HepG2 (cell line): Measurements from ENCODE around the gene PRR23E. TPM values are rescaled to one million over a fixed set of nuclear protein-coding genes. Genes with fewer than 3 reads are reported as not detected.

Experiments
- ATAC-seq: fragments of 200-7000 bp; cut with Tn5 transposase; 3 replicates; pipeline ENCODE4 v1.9.1; 2020; ENCODE audit warnings: mild to moderate bottlenecking, moderate library complexity
- BruUV-seq: library from RNA; stranded (reverse); fragments of 400-500 nt; replicated peaks from 2 replicates; lab custom pipeline; 2021; lab: Mats Ljungman, UMichigan
- CTCF ChIA-PET: fragments of 300-600 bp; formaldehyde crosslinking; extraction: SDS; loops from one replicate; lab custom pipeline; 2021; ENCODE audit warnings: low total read pairs, inconsistent platforms, low intra/inter-chr PET ratio; lab: Yijun Ruan, JAX
- POLR2A ChIA-PET: fragments of 350-600 bp; sonication (Branson Sonifier 250); formaldehyde crosslinking; loops from one replicate; lab custom pipeline; 2020; ENCODE audit warnings: antibody characterized with exemption, inconsistent platforms; lab: Yijun Ruan, JAX
- DNase-seq: peaks from one replicate; pipeline ENCODE4 v3.0.0-alpha.2; 2015; ENCODE audit warnings: low spot score
- FAIRE-seq: peaks from 3 replicates; lab custom pipeline; 2011; peaks lifted over from hg19 to GRCh38; lab: Jason Lieb, UNC
- H2AFZ ChIP-seq: one replicate; pipeline ENCODE4 v1.6.1; 2011; ENCODE audit warnings: low read length, inconsistent platforms
- H3K27ac ChIP-seq: fragments of 300-600 bp; 3 replicates; pipeline ENCODE4 v1.8.0; 2011; ENCODE audit warnings: mixed run types, mild to moderate bottlenecking, mixed read lengths, low read length, inconsistent platforms; ENCODE audit not compliant: insufficient read depth; ENCODE audit errors: extremely low read length
- H3K27me3 ChIP-seq, 2 experiments: fragments of 200-600 bp in 1 of 2; 2 replicates in 1 of 2; 3 replicates in 1 of 2; pipeline versions ENCODE4 v1.6.0 to v1.8.0; 2011; ENCODE audit warnings: low read length in 2 of 2, mild to moderate bottlenecking in 2 of 2, moderate library complexity in 2 of 2, inconsistent platforms in 1 of 2; ENCODE audit not compliant: insufficient read depth in 2 of 2, control insufficient read depth in 1 of 2
- H3K36me3 ChIP-seq, 2 experiments: fragments of 200-600 bp in 1 of 2; replicated peaks in 1 of 2; 2 replicates in 1 of 2; 3 replicates in 1 of 2; pipeline versions ENCODE4 v1.5.1 to v1.8.0; 2011; ENCODE audit warnings: low read length in 2 of 2, inconsistent platforms in 1 of 2; ENCODE audit not compliant: insufficient read depth in 2 of 2, control insufficient read depth in 1 of 2
- H3K4me1 ChIP-seq: 2 replicates; pipeline ENCODE4 v1.5.1; 2012; ENCODE audit warnings: low read length, inconsistent platforms; ENCODE audit not compliant: insufficient read depth
- H3K4me2 ChIP-seq: 2 replicates; pipeline ENCODE4 v1.6.0; 2011; ENCODE audit warnings: low read depth, low read length, inconsistent platforms
- H3K4me3 ChIP-seq, 3 experiments: fragments of 200-600 bp in 1 of 3; sonication (generic), shearing (Covaris generic) in 1 of 3; replicated peaks in 1 of 3; 2 replicates each; pipeline ENCODE4 v1.5.1; 2011 to 2016; ENCODE audit warnings: low read length in 3 of 3, inconsistent platforms in 2 of 3, low read depth in 2 of 3, mild to moderate bottlenecking in 2 of 3, control low read depth in 1 of 3, mixed read lengths in 1 of 3; ENCODE audit not compliant: insufficient read depth in 1 of 3
- H3K79me2 ChIP-seq: one replicate; pipeline ENCODE4 v1.6.1; 2011; ENCODE audit warnings: low read length, inconsistent platforms; ENCODE audit not compliant: insufficient read depth
- H3K9ac ChIP-seq: 2 replicates; pipeline ENCODE4 v1.6.0; 2011; ENCODE audit warnings: mild to moderate bottlenecking, low read depth, low read length, inconsistent platforms; ENCODE audit not compliant: insufficient read depth
- H3K9me3 ChIP-seq: 2 replicates; pipeline ENCODE4 v1.5.1; 2012; ENCODE audit warnings: mild to moderate bottlenecking, low read length
- H4K20me1 ChIP-seq: 2 replicates; pipeline ENCODE4 v1.6.0; 2011; ENCODE audit warnings: inconsistent platforms, mild to moderate bottlenecking, low read length, moderate library complexity; ENCODE audit not compliant: insufficient read depth
- DPF2 ChIP-seq: sonication (generic); formaldehyde crosslinking; IDR thresholded peaks from 2 replicates; pipeline ENCODE4 v1.4.0; 2020; ENCODE audit warnings: mild to moderate bottlenecking, low read depth, missing genetic modification reagents, borderline replicate concordance
- GABPA ChIP-seq, 2 experiments: IDR thresholded peaks; 2 replicates each; pipeline ENCODE4 v1.6.1; 2011 to 2016; ENCODE audit warnings: low read depth in 2 of 2, low read length in 1 of 2, missing biosample characterization in 1 of 2, missing genetic modification characterization in 1 of 2
- HNRNPLL ChIP-seq: fragments of 200-400 bp; formaldehyde crosslinking; IDR thresholded peaks from 2 replicates; pipeline ENCODE4 v1.6.1; 2017; ENCODE audit warnings: mild to moderate bottlenecking, low read depth, low read length; ENCODE audit not compliant: poor library complexity, severe bottlenecking
- KDM4B ChIP-seq: sonication (generic); formaldehyde crosslinking; IDR thresholded peaks from 2 replicates; pipeline ENCODE4 v1.4.0; 2020; ENCODE audit warnings: missing genetic modification reagents
- NR1H2 ChIP-seq: sonication (generic); formaldehyde crosslinking; IDR thresholded peaks from 2 replicates; pipeline ENCODE4 v1.8.1; 2022; ENCODE audit warnings: low read depth, missing genetic modification reagents, borderline replicate concordance
- PCBP1 ChIP-seq: fragments of 200-400 bp; formaldehyde crosslinking; IDR thresholded peaks from 2 replicates; pipeline ENCODE4 v1.6.1; 2017; ENCODE audit warnings: mild to moderate bottlenecking, low read depth, low read length, borderline replicate concordance
- SALL2 ChIP-seq: sonication (generic); formaldehyde crosslinking; IDR thresholded peaks from 2 replicates; pipeline ENCODE4 v1.8.1; 2023; ENCODE audit warnings: mild to moderate bottlenecking, missing genetic modification reagents, inconsistent platforms
- WIZ ChIP-seq: sonication (generic); formaldehyde crosslinking; IDR thresholded peaks from 2 replicates; pipeline ENCODE4 v1.5.1; 2020; ENCODE audit warnings: mild to moderate bottlenecking, missing genetic modification reagents
- XBP1 ChIP-seq: sonication (generic); formaldehyde crosslinking; IDR thresholded peaks from 2 replicates; pipeline ENCODE4 v1.5.0; 2020; ENCODE audit warnings: missing genetic modification reagents
- ZEB1 ChIP-seq: IDR thresholded peaks from 2 replicates; pipeline ENCODE4 v1.6.1; 2012; ENCODE audit warnings: mild to moderate bottlenecking, low read depth, inconsistent platforms; ENCODE audit not compliant: insufficient replicate concordance
- ZNF350 ChIP-seq: sonication (generic); formaldehyde crosslinking; IDR thresholded peaks from 2 replicates; pipeline ENCODE4 v1.4.0; 2020; ENCODE audit warnings: mild to moderate bottlenecking, low read depth, missing genetic modification reagents, borderline replicate concordance
- ZNF382 ChIP-seq: sonication (generic); formaldehyde crosslinking; IDR thresholded peaks from 2 replicates; pipeline ENCODE4 v1.5.0; 2020; ENCODE audit warnings: missing genetic modification reagents, mild to moderate bottlenecking, borderline replicate concordance
- ZNF790 ChIP-seq: sonication (generic); formaldehyde crosslinking; IDR thresholded peaks from 2 replicates; pipeline ENCODE4 v1.8.0; 2022; ENCODE audit warnings: missing genetic modification reagents, mild to moderate bottlenecking, borderline replicate concordance
- WGBS: methylation state at CpG from one replicate; pipeline ENCODE4 v1.1.6; 2017; ENCODE audit warnings: low lambda C conversion rate; 5-methylcytosine and 5-hydroxymethylcytosine counted together
- in situ Hi-C: cut with HindIII; loops from 2 replicates; pipeline ENCODE4 v1.10.0; 2017; ENCODE audit warnings: low pct_unique_long_range_greater_than_20kb; ENCODE audit not compliant: extremely low pct_ligation_motif_present
- intact Hi-C: fragments of 100-400 bp; cut with micrococcal nuclease; formaldehyde crosslinking; loops from one replicate; pipeline ENCODE4 v1.10.0; 2022; ENCODE audit not compliant: unreplicated experiment
- polyA plus RNA-seq, 8 experiments: library from polyadenylated mRNA; depleted of rRNA in 3 of 8; stranded (reverse) in 7 of 8; unstranded in 1 of 8; fragments of >200 nt; fragmentation: Illumina TruSeq in 4 of 8; extraction: Trizol in 4 of 8; gene quantifications; 2 replicates each; pipeline versions ENCODE4 v1.2.1 to v1.2.3, GENCODE V29; 2011 to 2016; ENCODE audit warnings: low read depth in 4 of 8, missing spikeins in 1 of 8, mixed read lengths in 1 of 8; ENCODE audit not compliant: insufficient read depth in 1 of 8
- total RNA-seq, 5 experiments: library from RNA; depleted of rRNA; stranded (reverse); fragments of >200 nt; fragmentation: Illumina TruSeq; extraction: Trizol; gene quantifications; 2 replicates each; pipeline ENCODE4 v1.2.3, GENCODE V29; 2016; ENCODE audit warnings: low read depth in 1 of 5
- TF ChIP-seq, protein P1 (sequence below): sonication (generic); formaldehyde crosslinking; IDR thresholded peaks from 2 replicates; pipeline ENCODE4 v1.4.0; 2020; ENCODE audit warnings: mild to moderate bottlenecking, missing genetic modification reagents
- TF ChIP-seq, protein P2 (sequence below): sonication (generic); formaldehyde crosslinking; IDR thresholded peaks from 2 replicates; pipeline ENCODE4 v1.4.0; 2020; ENCODE audit warnings: missing genetic modification reagents, borderline replicate concordance
- TF ChIP-seq, protein P3 (sequence below): IDR thresholded peaks from 2 replicates; pipeline ENCODE4 v1.6.1; 2016; ENCODE audit warnings: low read depth

The PRR23E gene
- total and polyA plus RNA-seq, 2 of the 13 experiments (the other 11 are each of a cell fraction or from before 2014, with no cell fraction given), result not detected

DNA sequence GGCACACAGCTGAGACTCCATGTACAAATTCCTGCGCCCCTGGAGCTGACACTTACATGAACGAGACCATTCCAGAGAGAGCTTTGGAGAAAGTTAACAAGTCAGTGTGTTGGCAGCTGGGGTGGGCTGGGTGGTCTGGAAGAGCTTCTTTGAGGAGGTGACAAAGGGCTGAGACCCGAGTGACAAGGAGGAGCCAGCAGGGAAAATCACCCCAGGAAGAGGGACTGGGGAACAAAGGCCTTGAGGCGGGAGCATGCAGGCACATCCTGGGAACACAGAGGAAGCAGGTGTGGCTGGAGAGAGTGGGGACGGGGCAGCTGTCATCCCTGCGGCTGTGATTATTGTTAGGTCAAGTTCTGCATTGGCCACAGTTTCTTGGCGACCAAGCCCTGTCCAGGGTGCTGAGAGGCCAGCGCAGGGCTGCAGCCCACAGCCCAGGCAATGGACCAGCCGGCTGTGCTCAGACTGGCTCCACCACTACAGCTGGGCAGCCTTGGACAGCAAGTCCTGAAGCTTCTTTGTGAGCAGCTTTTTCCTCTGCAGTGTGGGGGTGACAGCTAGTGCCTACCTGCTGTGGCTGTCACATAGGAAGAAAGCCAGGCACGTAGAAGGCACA lies 34.2 kb upstream of the PRR23E start (continued):
- TF ChIP-seq, protein P1, sequence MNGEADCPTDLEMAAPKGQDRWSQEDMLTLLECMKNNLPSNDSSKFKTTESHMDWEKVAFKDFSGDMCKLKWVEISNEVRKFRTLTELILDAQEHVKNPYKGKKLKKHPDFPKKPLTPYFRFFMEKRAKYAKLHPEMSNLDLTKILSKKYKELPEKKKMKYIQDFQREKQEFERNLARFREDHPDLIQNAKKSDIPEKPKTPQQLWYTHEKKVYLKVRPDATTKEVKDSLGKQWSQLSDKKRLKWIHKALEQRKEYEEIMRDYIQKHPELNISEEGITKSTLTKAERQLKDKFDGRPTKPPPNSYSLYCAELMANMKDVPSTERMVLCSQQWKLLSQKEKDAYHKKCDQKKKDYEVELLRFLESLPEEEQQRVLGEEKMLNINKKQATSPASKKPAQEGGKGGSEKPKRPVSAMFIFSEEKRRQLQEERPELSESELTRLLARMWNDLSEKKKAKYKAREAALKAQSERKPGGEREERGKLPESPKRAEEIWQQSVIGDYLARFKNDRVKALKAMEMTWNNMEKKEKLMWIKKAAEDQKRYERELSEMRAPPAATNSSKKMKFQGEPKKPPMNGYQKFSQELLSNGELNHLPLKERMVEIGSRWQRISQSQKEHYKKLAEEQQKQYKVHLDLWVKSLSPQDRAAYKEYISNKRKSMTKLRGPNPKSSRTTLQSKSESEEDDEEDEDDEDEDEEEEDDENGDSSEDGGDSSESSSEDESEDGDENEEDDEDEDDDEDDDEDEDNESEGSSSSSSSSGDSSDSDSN (CRISPR knock-in tag), result no peak
- TF ChIP-seq, all 625 proteins: peak for 10

DNA sequence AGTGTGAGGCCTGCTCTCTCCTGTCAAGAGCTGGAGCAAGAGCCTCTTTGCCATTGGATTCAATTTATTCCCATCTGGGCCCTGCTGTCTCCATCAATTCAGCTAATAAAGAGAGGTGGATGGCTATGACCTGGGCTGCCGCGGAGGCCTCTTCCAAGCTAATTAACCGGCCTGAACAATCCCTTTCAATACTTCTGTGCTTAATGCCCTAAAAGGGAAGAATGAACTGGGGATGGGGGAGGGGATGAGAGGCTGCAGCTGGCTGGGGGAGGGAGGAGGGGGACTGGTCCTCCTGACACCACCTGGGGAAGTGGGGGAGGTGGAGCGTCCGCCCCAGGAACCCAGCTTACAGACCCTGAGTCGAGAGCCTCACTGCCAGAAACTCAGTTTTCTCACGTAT lies 33.4 kb upstream of the PRR23E start:
- TF ChIP-seq NR1H2 (CRISPR knock-in tag), result no peak
- TF ChIP-seq KDM4B (CRISPR knock-in tag), result no peak
- TF ChIP-seq HNRNPLL, result no peak
- no peak for TF ChIP-seq PCBP1
- no peak for TF ChIP-seq SALL2 (CRISPR knock-in tag)
- TF ChIP-seq GABPA (IDR thresholded peaks at IDR 0.05; ENCODE audit: low read depth, low read length), result no peak
- TF ChIP-seq GABPA (CRISPR knock-in tag; IDR thresholded peaks at IDR 0.05; ENCODE audit: low read depth), result no peak
- TF ChIP-seq ZNF382, result no peak
- no peak for TF ChIP-seq ZEB1
- TF ChIP-seq XBP1, result no peak
- TF ChIP-seq ZNF790 (CRISPR knock-in tag), result no peak
- TF ChIP-seq, protein P2, sequence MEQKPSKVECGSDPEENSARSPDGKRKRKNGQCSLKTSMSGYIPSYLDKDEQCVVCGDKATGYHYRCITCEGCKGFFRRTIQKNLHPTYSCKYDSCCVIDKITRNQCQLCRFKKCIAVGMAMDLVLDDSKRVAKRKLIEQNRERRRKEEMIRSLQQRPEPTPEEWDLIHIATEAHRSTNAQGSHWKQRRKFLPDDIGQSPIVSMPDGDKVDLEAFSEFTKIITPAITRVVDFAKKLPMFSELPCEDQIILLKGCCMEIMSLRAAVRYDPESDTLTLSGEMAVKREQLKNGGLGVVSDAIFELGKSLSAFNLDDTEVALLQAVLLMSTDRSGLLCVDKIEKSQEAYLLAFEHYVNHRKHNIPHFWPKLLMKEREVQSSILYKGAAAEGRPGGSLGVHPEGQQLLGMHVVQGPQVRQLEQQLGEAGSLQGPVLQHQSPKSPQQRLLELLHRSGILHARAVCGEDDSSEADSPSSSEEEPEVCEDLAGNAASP (CRISPR knock-in tag), result no peak
- TF ChIP-seq, protein P3, sequence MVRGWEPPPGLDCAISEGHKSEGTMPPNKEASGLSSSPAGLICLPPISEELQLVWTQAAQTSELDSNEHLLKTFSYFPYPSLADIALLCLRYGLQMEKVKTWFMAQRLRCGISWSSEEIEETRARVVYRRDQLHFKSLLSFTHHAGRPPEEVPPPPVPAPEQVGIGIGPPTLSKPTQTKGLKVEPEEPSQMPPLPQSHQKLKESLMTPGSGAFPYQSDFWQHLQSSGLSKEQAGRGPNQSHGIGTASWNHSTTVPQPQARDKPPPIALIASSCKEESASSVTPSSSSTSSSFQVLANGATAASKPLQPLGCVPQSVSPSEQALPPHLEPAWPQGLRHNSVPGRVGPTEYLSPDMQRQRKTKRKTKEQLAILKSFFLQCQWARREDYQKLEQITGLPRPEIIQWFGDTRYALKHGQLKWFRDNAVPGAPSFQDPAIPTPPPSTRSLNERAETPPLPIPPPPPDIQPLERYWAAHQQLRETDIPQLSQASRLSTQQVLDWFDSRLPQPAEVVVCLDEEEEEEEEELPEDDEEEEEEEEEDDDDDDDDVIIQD (CRISPR knock-in tag), result no peak
- no peak for TF ChIP-seq DPF2 (CRISPR knock-in tag)
- no peak for TF ChIP-seq WIZ (CRISPR knock-in tag)
- no peak for TF ChIP-seq ZNF350 (CRISPR knock-in tag)
- ATAC-seq (no peak), FAIRE-seq (no peak), DNase-seq (no peak)
- Histone ChIP-seq H3K4me2 (no peak overlapping the region), H3K36me3 (no peaks in the 10 kb centered on the region), H3K9me3 (no peaks in the 10 kb centered on the region), H2AFZ (no peak overlapping the region), H3K27me3 (peaks cover 1 to 6% of the 10 kb centered on the region in 2 experiments; a peak in 2 of 5 replicates), H4K20me1 (peaks cover 3% of the 10 kb centered on the region; the same call in 1 of the 2 replicates), H3K27ac (no peak overlapping the region), H3K79me2 (no peaks in the 10 kb centered on the region), H3K4me3 (no peak overlapping the region), H3K4me1 (no peaks in the 10 kb centered on the region), H3K9ac (no peak overlapping the region)
- ChIA-PET POLR2A (no interaction called here), CTCF (no interaction called here)
- no TSS peak for BruUV-seq
- 11% methylated on average over 4 of the region's 7 CpGs for WGBS
- intact Hi-C loops (no loop called here), in situ Hi-C loops (no loop called here)
